GM19099 (cell line): ENCODE measurements around the gene SARS1.

ENCODE experiments used
- POLR2A ChIP-seq: IDR thresholded peaks from 3 replicates; pipeline ENCODE4 v1.6.1; 2011; ENCODE audit warnings: low read depth; ENCODE audit not compliant: insufficient read length; ENCODE audit errors: extremely low read depth

SARS1 gene

DNA sequence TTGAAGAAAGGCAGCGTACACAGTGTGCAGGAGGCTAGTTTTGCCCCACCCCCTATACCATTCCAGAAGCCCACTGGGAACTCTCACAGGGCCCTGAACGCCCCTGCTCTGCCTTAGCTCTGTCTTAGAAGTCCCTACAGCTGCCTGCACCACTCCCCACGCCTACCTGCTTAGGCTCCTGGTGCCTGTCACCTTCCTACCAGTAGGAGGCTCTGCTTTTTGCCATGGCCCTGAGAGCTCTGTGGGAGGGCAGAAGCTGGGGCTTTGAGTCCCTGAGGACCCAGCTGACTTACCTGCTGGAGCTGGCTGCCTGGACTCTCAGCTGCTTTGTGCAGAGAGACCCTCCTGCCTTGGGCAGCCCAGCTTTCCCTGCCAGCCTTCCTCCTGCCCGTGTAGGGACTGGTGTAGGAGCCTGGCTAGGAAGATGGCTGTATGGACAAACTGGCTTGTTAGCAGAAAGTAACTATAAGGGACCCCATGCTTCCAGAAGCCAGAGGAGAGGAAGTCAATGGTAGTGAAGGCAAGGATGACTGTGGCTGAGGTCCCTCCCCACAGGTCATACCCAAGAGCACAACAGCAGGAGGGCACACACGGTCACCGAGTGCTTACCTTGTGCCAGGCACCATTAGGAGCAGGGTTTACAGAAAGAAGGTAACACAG lies 25.8 kb downstream of the SARS1 start:
- no peak for TF ChIP-seq POLR2A

DNA sequence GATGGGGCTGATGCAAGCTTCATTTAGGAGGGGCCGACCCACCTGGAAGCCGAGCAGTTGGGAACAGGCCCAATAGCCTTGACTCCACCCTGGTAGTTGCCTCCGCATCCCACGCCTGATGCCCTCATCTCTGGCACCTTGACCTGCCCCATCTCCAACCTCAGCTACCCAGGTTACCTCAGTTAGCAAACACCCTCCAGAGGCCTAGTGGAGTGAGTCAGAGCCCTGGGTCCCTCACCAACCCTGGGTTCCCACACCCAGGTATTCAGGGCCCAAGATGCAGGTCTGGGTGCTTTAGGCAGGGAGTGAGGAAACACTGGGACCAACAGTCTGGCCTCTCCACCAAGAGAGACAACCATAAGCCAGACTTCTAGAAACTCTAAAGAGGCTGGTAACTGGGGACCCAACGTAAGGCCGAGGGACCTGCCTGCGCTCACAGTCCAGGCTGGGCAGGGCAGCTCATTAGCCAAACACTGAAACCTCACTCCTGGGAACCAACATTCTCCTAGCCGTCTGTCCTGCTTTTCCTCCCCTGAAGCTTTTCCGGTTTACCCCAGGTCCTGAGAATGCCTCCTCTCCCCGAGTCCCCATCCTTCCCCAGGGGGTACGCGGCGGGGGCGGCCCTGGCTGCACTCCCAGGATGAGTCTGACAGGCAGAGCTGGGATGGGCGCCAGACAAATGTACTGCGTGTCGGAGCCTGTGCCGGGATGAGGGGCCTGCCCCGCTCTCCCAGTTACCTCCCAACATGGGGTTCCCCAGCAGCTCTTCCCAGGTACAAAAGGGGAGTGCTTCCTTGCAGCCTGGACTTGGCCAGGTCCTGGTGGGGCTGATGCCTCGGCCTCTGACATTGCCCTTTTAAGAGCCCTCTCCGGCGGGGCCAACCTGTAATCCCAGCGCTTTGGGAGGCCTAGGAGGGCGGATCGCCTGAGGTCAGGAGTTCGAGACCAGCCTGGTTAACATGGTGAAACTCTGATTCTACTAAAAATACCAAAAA lies 26.7 kb downstream of the SARS1 start:
- TF ChIP-seq POLR2A = no peak

- TF ChIP-seq POLR2A = no peak
Measured at GRCh38 chr1:109241344-109241743, 27.6 kb downstream of the SARS1 start.

DNA sequence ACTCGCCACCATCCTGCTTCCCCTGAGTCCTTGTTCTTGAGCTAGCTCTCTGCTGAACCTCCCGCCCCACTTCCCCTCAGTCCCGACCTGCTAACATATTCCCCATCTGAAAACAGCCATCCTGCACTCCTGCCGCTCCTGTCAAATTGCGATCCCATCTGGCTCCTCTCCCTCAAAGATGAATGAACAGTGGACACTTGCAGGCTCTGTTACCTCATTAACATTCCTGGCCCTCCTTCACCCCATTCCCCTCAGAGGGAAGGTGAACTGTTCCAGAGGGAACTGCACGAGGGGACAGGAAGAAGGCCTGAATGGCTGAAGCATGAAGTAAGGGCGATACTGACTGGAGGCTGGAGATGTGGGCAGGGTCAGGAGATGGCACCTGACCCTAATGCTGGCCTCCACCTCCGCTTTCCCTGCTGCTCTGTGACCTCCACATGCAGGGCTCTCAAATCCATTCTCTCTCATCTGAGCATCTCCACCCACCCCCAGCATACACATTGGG lies 28.2 kb downstream of the SARS1 start:
- TF ChIP-seq POLR2A = no peak

DNA sequence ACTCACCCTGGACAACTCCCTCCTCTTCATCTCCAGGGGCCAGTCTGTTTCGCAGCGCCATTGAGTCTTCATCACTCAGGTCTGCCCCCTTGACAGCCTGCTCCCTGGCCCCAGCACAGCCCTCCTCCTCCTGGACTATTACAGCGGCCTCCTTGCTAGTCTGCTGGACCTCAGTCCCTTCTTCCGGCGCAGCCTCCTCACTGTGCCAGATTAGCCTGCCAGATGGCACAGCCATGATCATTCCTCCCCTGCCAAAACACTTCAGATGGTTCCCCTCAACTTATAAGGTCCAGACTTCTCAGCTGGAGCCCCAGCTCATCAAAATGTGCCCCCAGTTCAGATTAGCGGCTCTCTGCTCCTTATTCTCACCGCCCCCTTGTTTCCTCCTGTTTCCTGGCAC lies 28.7 kb downstream of the SARS1 start:
- no peak for TF ChIP-seq POLR2A

DNA sequence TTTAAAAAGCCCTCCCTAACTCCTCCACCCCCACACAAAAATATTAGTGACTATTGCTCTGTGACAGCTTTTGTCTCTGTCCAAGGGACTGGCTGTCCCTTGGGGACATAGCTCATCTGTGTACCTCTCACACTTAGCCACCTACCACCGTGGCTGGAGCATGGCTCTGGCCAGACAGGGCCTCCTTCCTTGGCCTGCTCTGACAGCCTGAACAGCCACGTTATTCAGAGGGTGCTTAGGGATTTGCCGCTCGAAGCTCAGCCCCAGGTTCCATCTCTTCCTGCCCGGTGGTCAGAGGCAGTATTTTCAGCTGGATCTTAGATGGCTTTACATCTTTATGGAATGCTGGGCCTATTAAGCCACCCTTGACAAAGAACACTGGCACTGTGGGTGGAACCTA lies 29.5 kb downstream of the SARS1 start:
- TF ChIP-seq POLR2A = no peak

- TF ChIP-seq POLR2A = no peak
Measured at GRCh38 chr1:109243860-109244552, 30.3 kb downstream of the SARS1 start.

DNA sequence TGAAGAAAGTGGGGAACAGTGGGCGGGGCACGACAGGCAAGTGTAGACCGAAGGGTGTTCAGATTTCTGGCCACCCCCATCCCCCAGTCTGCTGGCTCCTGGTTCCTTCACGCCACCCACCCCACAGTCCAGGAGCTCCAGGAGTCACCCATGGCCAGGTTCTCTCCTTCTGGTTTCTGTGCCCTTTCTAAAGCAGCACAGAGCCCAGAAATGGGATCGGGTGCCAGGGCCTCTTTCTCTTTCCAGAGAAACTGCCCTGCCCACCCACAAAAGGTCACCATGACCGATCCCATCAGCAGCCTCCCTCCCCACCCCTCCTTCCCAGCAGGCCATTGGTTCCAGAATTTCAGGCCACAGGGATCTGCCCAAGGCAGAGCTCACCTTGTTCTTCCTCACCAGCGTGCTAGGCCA lies 32.4 kb downstream of the SARS1 start:
- TF ChIP-seq POLR2A = no peak

- TF ChIP-seq POLR2A = no peak
Measured at GRCh38 chr1:109247401-109248365, 34.0 kb downstream of the SARS1 start.

GRCh38 chr1:109248444-109248796 lies 34.7 kb downstream of the SARS1 start:
- TF ChIP-seq POLR2A = no peak

GRCh38 chr1:109248797-109249629 lies 35.3 kb downstream of the SARS1 start, which contains the start of gene CELSR2:
TSS of gene CELSR2 (plus strand) at chr1:109249539. CDS start at chr1:109250080, 541 bp downstream.
- no peak for TF ChIP-seq POLR2A

DNA sequence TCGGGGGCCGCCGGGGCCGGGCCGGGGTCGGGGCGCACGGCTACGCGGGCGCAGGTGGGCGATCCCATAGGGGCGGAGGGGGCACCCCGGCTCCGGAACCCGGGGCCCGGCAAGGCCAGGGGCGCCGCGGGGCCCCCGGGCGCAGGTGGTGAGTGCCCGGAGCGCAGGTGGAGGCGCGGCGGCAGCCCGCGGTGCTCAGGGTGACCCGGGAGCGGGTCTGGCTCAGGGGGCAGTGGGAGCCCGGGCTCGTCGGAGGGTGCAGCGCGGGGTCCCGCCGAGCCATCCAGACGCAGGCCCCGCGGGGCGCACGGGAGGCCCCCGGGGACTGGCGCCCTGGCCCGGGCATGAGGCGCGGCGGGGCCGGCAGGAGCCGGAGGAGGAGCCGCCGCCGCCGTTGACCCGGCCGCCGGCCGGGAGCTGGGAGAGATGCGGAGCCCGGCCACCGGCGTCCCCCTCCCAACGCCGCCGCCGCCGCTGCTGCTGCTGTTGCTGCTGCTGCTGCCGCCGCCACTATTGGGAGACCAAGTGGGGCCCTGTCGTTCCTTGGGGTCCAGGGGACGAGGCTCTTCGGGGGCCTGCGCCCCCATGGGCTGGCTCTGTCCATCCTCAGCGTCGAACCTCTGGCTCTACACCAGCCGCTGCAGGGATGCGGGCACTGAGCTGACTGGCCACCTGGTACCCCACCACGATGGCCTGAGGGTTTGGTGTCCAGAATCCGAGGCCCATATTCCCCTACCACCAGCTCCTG lies 36.1 kb downstream of the SARS1 start:
- TF ChIP-seq POLR2A = no peak
